ENCODE results near the gene ZHX3.
"Not testable (repeated sequence)": the region's sequence is repeated elsewhere in the genome, so short reads cannot be mapped to it uniquely, and the experiment has no call there.

GRCh38 chr20:41236818-41237217, 80.7 kb downstream of the ZHX3 start:
- TF ChIP-seq POLR2A (IDR thresholded peaks at IDR 0.05; ENCODE audit: extremely low read depth, insufficient read length); CTCF (IDR thresholded peaks at IDR 0.05; ENCODE audit: low read depth, low read length): not testable (repeated sequence)
